Smooth muscle cell (in vitro differentiated cells): ENCODE results near the gene ARHGEF19. TPM values are rescaled to one million over a fixed set of nuclear protein-coding genes. Genes with fewer than 3 reads are reported as not detected.

Source experiments
- DNase-seq: peaks from one replicate; lab custom pipeline; 2025; ENCODE audit not compliant: unreplicated experiment; lab: John Stamatoyannopoulos, UW
- H2AFZ ChIP-seq: fragments of 200-600 bp; sonication (generic); 2 replicates; pipeline ENCODE4 v1.6.0; 2016; ENCODE audit warnings: antibody characterized with exemption, low read depth, mild to moderate bottlenecking
- H3F3A ChIP-seq: fragments of 200-600 bp; sonication (generic); 2 replicates; pipeline ENCODE4 v1.6.0; 2017; ENCODE audit warnings: antibody characterized with exemption, low read depth
- H3K27ac ChIP-seq: fragments of 200-600 bp; sonication (generic); 2 replicates; pipeline ENCODE4 v1.5.1; 2016; ENCODE audit warnings: low read depth, mild to moderate bottlenecking
- H3K27me3 ChIP-seq: fragments of 200-600 bp; sonication (generic); 2 replicates; pipeline ENCODE4 v1.6.1; 2016; ENCODE audit warnings: low read depth, mild to moderate bottlenecking
- H3K36me3 ChIP-seq: fragments of 200-600 bp; sonication (generic); 2 replicates; pipeline ENCODE4 v1.5.1; 2016; ENCODE audit warnings: low read depth
- H3K4me1 ChIP-seq: fragments of 200-600 bp; sonication (generic); 2 replicates; pipeline ENCODE4 v1.5.1; 2016; ENCODE audit warnings: low read depth
- H3K4me2 ChIP-seq: fragments of 200-600 bp; sonication (generic); 2 replicates; pipeline ENCODE4 v1.6.0; 2016; ENCODE audit warnings: mild to moderate bottlenecking
- H3K4me3 ChIP-seq: fragments of 200-600 bp; sonication (generic); 2 replicates; pipeline ENCODE4 v1.5.1; 2016; ENCODE audit warnings: mild to moderate bottlenecking
- H3K79me2 ChIP-seq: fragments of 200-600 bp; sonication (generic); 2 replicates; pipeline ENCODE4 v1.6.0; 2016; ENCODE audit warnings: low read depth, mild to moderate bottlenecking
- H3K9ac ChIP-seq: fragments of 200-600 bp; sonication (generic); 2 replicates; pipeline ENCODE4 v1.6.0; 2016; ENCODE audit warnings: low read depth
- H3K9me3 ChIP-seq: fragments of 200-600 bp; sonication (generic); replicated peaks from 2 replicates; pipeline ENCODE4 v1.5.1; 2016; ENCODE audit warnings: low read depth
- H4K20me1 ChIP-seq: fragments of 200-600 bp; sonication (generic); 2 replicates; pipeline ENCODE4 v1.6.0; 2016; ENCODE audit warnings: low read depth
- CTCF ChIP-seq: fragments of 200-600 bp; sonication (generic); IDR thresholded peaks from 2 replicates; pipeline ENCODE4 v1.5.1; 2017; ENCODE audit warnings: borderline replicate concordance, mild to moderate bottlenecking, antibody characterized with exemption; ENCODE audit not compliant: insufficient read depth, poor library complexity, severe bottlenecking
- WGBS: methylation state at CpG from one replicate; pipeline ENCODE4 v1.1.7; 2016; ENCODE audit warnings: low lambda C conversion rate; 5-methylcytosine and 5-hydroxymethylcytosine counted together
- polyA plus RNA-seq: library from polyadenylated mRNA; unstranded; fragments of >200 nt; fragmentation: Nextera tagmentation; extraction: Ambion mirVana; gene quantifications from 2 replicates; pipeline ENCODE4 v1.2.1, GENCODE V29; 2016
- total RNA-seq: library from RNA; depleted of rRNA; stranded (reverse); fragments of >200 nt; gene quantifications from 2 replicates; pipeline ENCODE4 v1.2.3, GENCODE V29; 2014

ARHGEF19 gene
- total and polyA plus RNA-seq, 2 experiments from 2014 or later: 32.1 to 45.9 TPM

GRCh38 chr1:16189003-16189402 lies 23.4 kb downstream of the ARHGEF19 start:
- H3K9ac ChIP-seq: no peak overlapping the region
- no peaks in the 10 kb centered on the region for H3K9me3 ChIP-seq
- H3K4me2 ChIP-seq: no peak overlapping the region
- H3K4me3 ChIP-seq: no peak overlapping the region
- H3K4me1 ChIP-seq: no peaks in the 10 kb centered on the region
- no peak for TF ChIP-seq CTCF
- no peaks in the 10 kb centered on the region for H3K36me3 ChIP-seq
- WGBS: 78% methylated on average over 6 of the region's 6 CpGs
- H3K79me2 ChIP-seq: no peaks in the 10 kb centered on the region
- H4K20me1 ChIP-seq: no peaks in the 10 kb centered on the region
- no peak for DNase-seq
- H3F3A ChIP-seq: no peaks in the 10 kb centered on the region
- H2AFZ ChIP-seq: no peak overlapping the region
- H3K27ac ChIP-seq: no peak overlapping the region
- H3K27me3 ChIP-seq: no peaks in the 10 kb centered on the region

- no peak overlapping the region for H3K9ac ChIP-seq
- H4K20me1 ChIP-seq: no peaks in the 10 kb centered on the region
- H3K79me2 ChIP-seq: no peaks in the 10 kb centered on the region
- H3F3A ChIP-seq: no peaks in the 10 kb centered on the region
- peak; percentile 100 for TF ChIP-seq CTCF
- no peaks in the 10 kb centered on the region for H3K4me1 ChIP-seq
- no peak overlapping the region for H3K4me3 ChIP-seq
- WGBS: 19% methylated on average over 15 of the region's 15 CpGs
- no peaks in the 10 kb centered on the region for H3K36me3 ChIP-seq
- no peaks in the 10 kb centered on the region for H3K9me3 ChIP-seq
- H3K27ac ChIP-seq: no peak overlapping the region
- H3K27me3 ChIP-seq: no peaks in the 10 kb centered on the region
- peak; percentile 31 for DNase-seq
- no peak overlapping the region for H2AFZ ChIP-seq
- peak overlapping the region; percentile 66 for H3K4me2 ChIP-seq
Measured at GRCh38 chr1:16187748-16188401, 24.6 kb downstream of the ARHGEF19 start.

GRCh38 chr1:16186655-16187235 lies 25.7 kb downstream of the ARHGEF19 start:
- no peak overlapping the region for H3K9ac ChIP-seq
- H3F3A ChIP-seq: no peaks in the 10 kb centered on the region
- no peaks in the 10 kb centered on the region for H3K79me2 ChIP-seq
- no peaks in the 10 kb centered on the region for H4K20me1 ChIP-seq
- WGBS: 90% methylated on average over 9 of the region's 9 CpGs
- H3K4me1 ChIP-seq: peaks cover under 1% of the 10 kb centered on the region
- no peak overlapping the region for H3K4me3 ChIP-seq
- H3K27ac ChIP-seq: no peak overlapping the region
- no peaks in the 10 kb centered on the region for H3K36me3 ChIP-seq
- no peaks in the 10 kb centered on the region for H3K27me3 ChIP-seq
- no peak for DNase-seq
- H3K9me3 ChIP-seq: no peaks in the 10 kb centered on the region
- H3K4me2 ChIP-seq: no peak overlapping the region
- no peak for TF ChIP-seq CTCF
- H2AFZ ChIP-seq: no peak overlapping the region
